HG02870 (cell line): ENCODE results near the gene GAB1.

Experiments
- ATAC-seq: cut with Tn5 transposase; IDR thresholded peaks from one replicate; pipeline ENCODE4 v1.9.1; 2021; ENCODE audit warnings: mild to moderate bottlenecking, moderate library complexity; ENCODE audit not compliant: unreplicated experiment

GAB1 gene

GRCh38 chr4:143357161-143357845 lies 20.6 kb downstream of the GAB1 start:
- ATAC-seq: no peak

GRCh38 chr4:143358419-143358818 lies 21.7 kb downstream of the GAB1 start:
- ATAC-seq: no peak

- ATAC-seq: peak; percentile 76
These were observed 22.4 kb downstream of the GAB1 start for GRCh38 chr4:143358923-143359643.

- ATAC-seq: peak; percentile 5
These were observed 23.0 kb downstream of the GAB1 start for GRCh38 chr4:143359644-143360193.

- ATAC-seq: no peak
These were observed 24.4 kb downstream of the GAB1 start for GRCh38 chr4:143360838-143361625.

GRCh38 chr4:143362349-143363046 lies 25.8 kb downstream of the GAB1 start:
- no peak for ATAC-seq

- ATAC-seq: no peak
These were observed 26.7 kb downstream of the GAB1 start for GRCh38 chr4:143363332-143363731.

- ATAC-seq: no peak
These were observed 27.4 kb downstream of the GAB1 start for GRCh38 chr4:143364063-143364462.

- ATAC-seq: no peak
These were observed 31.2 kb downstream of the GAB1 start for GRCh38 chr4:143367863-143368262.

- ATAC-seq: no peak
These were observed 32.9 kb downstream of the GAB1 start for GRCh38 chr4:143369552-143369951.

- peak; percentile 81 for ATAC-seq
These were observed 35.6 kb downstream of the GAB1 start for GRCh38 chr4:143372093-143372915.

GRCh38 chr4:143374255-143374654 lies 37.6 kb downstream of the GAB1 start:
- ATAC-seq: no peak

GRCh38 chr4:143374771-143375170 lies 38.1 kb downstream of the GAB1 start:
- ATAC-seq: no peak

- ATAC-seq: peak; percentile 18
These were observed 38.8 kb downstream of the GAB1 start for GRCh38 chr4:143375326-143376073.

- peak; percentile 43 for ATAC-seq
These were observed 41.0 kb downstream of the GAB1 start for GRCh38 chr4:143377611-143378099.

- no peak for ATAC-seq
These were observed 44.0 kb downstream of the GAB1 start for GRCh38 chr4:143380629-143381028.

GRCh38 chr4:143381189-143382118 lies 44.8 kb downstream of the GAB1 start:
- ATAC-seq: peak; percentile 54

GRCh38 chr4:143382596-143382995 lies 45.9 kb downstream of the GAB1 start:
- ATAC-seq: no peak
